ENCODE results near the gene FBLN7. TPM values are rescaled to one million over a fixed set of nuclear protein-coding genes. Genes with fewer than 3 reads are reported as not detected.

FBLN7 gene
- total RNA-seq, 2 donors from 2014 or later, result 4.0 to 8.7 TPM

DNA sequence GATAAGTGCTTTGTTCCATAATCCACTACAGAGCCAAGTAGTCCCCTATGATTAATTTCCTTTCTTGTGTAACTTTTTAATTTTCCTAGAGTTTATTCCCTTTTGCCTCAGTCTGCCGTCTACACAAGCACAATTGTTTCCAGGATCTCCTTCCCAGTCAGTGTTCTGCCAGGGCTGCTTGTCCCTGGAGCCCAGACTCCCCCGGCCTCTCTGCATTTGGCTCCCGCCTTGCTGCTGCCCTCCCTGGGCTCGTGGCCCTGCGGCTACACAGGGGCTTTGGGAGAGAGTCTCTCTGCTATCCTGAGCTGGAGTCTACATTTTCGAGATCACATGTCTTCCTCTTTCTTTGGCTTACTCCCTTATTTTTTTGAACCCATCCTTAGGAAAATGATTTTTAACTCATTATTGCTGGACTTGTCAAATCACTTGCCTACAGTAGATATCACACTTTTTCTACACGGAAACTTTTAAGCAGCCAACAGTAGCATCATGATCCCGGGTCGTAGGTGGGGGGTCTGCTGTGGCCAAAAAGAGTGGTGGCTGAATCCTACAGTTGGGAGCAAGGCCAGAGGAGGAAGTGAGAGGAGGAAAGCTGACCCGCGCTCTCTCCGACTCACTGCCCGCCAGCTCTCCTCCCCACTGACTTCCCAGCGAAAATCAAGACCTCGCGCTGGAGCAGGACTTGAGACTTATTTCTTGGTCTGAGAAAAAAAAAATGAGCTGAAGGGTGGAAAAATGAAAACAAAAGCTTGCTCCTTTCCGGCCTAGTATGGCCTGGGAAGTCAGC, 9.4 kb downstream of the FBLN7 start:
- H3K9me3 ChIP-seq (ENCODE audit: control insufficient read depth, low read length), result no peaks in the 10 kb centered on the region
- 92 to 94% methylated on average over 10 to 17 of the region's 17 CpGs for WGBS, 2 experiments (ENCODE audit: insufficient coverage in 1 of 2, insufficient read length in 1 of 2)
- H3K4me3 ChIP-seq (ENCODE audit: low read length), result no peak overlapping the region
- no peak overlapping the region for H3K27ac ChIP-seq (ENCODE audit: low read depth, low read length)
- Mint-ChIP-seq H3K36me3 (ENCODE audit: low read depth) (no peaks in the 10 kb centered on the region), H3K4me3 (no peak overlapping the region), H3K27ac (no peak overlapping the region), H3K4me1 (no peaks in the 10 kb centered on the region), H3K27me3 (ENCODE audit: insufficient read depth) (peaks cover 10% of the 10 kb centered on the region), H3K9me3 (no peaks in the 10 kb centered on the region)
- H3K9ac ChIP-seq (ENCODE audit: extremely low read depth, low read length, poor library complexity, severe bottlenecking), result no peak overlapping the region
- H3K4me1 ChIP-seq (ENCODE audit: control insufficient read depth, insufficient read depth, low read length), result no peaks in the 10 kb centered on the region
- TF ChIP-seq, protein P1, sequence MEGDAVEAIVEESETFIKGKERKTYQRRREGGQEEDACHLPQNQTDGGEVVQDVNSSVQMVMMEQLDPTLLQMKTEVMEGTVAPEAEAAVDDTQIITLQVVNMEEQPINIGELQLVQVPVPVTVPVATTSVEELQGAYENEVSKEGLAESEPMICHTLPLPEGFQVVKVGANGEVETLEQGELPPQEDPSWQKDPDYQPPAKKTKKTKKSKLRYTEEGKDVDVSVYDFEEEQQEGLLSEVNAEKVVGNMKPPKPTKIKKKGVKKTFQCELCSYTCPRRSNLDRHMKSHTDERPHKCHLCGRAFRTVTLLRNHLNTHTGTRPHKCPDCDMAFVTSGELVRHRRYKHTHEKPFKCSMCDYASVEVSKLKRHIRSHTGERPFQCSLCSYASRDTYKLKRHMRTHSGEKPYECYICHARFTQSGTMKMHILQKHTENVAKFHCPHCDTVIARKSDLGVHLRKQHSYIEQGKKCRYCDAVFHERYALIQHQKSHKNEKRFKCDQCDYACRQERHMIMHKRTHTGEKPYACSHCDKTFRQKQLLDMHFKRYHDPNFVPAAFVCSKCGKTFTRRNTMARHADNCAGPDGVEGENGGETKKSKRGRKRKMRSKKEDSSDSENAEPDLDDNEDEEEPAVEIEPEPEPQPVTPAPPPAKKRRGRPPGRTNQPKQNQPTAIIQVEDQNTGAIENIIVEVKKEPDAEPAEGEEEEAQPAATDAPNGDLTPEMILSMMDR (conservative IDR thresholded peaks at IDR 0.05), result no peak
- H3K36me3 ChIP-seq (ENCODE audit: control insufficient read depth, insufficient read depth, low read length), result no peaks in the 10 kb centered on the region
- H3K27me3 ChIP-seq (ENCODE audit: control insufficient read depth, insufficient read depth, low read length, poor library complexity, severe bottlenecking), result peaks cover 7% of the 10 kb centered on the region
- no peak for DNase-seq

DNA sequence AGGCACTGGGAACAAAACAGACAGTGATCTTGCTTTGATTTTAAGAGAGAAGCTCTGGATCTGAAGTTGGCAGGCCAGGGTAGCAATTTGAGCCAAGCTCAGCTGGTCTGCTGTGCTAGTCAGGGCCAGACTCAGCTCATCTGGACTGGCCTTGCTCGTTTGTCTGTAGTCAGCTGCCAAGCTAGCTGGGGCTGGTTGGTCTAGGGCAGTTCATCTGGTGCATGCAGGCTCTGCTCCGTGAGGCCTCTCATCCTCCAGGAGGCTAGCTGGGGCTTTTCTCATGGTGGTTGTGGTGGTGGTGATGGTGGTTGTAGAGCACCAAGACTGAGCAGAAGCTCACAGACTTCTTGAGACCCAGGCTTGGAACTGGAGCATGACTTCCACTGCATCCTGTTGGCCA, 10.3 kb downstream of the FBLN7 start:
- no peak overlapping the region for H3K27ac Mint-ChIP-seq
- WGBS, 2 experiments (ENCODE audit: insufficient coverage in 1 of 2, insufficient read length in 1 of 2), result 89 to 100% methylated on average over 1 to 2 of the region's 2 CpGs

DNA sequence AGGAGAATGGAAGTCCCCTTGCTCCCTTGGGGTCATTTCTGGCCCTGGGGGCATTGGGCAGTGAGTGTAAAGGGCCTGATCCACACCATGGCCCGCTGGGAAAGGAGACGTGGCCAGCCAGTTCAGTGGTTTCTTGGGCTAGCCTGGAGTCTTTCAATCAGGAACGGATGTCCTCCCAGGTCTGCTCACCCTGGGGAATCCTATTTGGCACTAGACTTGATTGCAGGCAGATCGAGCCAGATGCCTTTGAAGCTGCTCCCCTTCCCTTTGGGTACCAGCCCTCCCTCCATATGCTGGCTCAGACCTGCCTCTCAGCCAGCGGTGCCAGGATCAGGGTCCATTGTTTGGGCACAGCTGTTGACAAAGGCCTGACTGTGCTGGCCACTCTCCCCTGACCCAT, 11.0 kb downstream of the FBLN7 start:
- H3K36me3 ChIP-seq (ENCODE audit: control insufficient read depth, insufficient read depth, low read length), result no peaks in the 10 kb centered on the region
- no peak for DNase-seq
- H3K4me1 ChIP-seq (ENCODE audit: control insufficient read depth, insufficient read depth, low read length), result no peaks in the 10 kb centered on the region
- no peaks in the 10 kb centered on the region for H3K27me3 ChIP-seq (ENCODE audit: control insufficient read depth, insufficient read depth, low read length, poor library complexity, severe bottlenecking)
- TF ChIP-seq, protein P1 (conservative IDR thresholded peaks at IDR 0.05), result no peak
- Mint-ChIP-seq H3K27ac (no peak overlapping the region), H3K36me3 (ENCODE audit: low read depth) (no peaks in the 10 kb centered on the region), H3K27me3 (ENCODE audit: insufficient read depth) (peaks cover 7% of the 10 kb centered on the region), H3K9me3 (no peaks in the 10 kb centered on the region), H3K4me3 (no peak overlapping the region), H3K4me1 (no peaks in the 10 kb centered on the region)
- WGBS, 2 experiments (ENCODE audit: insufficient coverage in 1 of 2, insufficient read length in 1 of 2), result 87 to 89% methylated on average over 3 to 5 of the region's 5 CpGs
- no peak overlapping the region for H3K27ac ChIP-seq (ENCODE audit: low read depth, low read length)
- H3K9ac ChIP-seq (ENCODE audit: extremely low read depth, low read length, poor library complexity, severe bottlenecking), result no peak overlapping the region
- no peaks in the 10 kb centered on the region for H3K9me3 ChIP-seq (ENCODE audit: control insufficient read depth, low read length)
- H3K4me3 ChIP-seq (ENCODE audit: low read length), result no peak overlapping the region

More for the DNA sequence above, 10.3 kb downstream of the FBLN7 start:
- Mint-ChIP-seq H3K9me3 (no peaks in the 10 kb centered on the region), H3K27me3 (ENCODE audit: insufficient read depth) (peaks cover 7% of the 10 kb centered on the region), H3K4me3 (no peak overlapping the region), H3K4me1 (no peaks in the 10 kb centered on the region), H3K36me3 (ENCODE audit: low read depth) (no peaks in the 10 kb centered on the region)
- Histone ChIP-seq H3K27ac (ENCODE audit: low read depth, low read length) (no peak overlapping the region), H3K4me1 (ENCODE audit: control insufficient read depth, insufficient read depth, low read length) (no peaks in the 10 kb centered on the region), H3K9ac (ENCODE audit: extremely low read depth, low read length, poor library complexity, severe bottlenecking) (no peak overlapping the region), H3K27me3 (ENCODE audit: control insufficient read depth, insufficient read depth, low read length, poor library complexity, severe bottlenecking) (no peaks in the 10 kb centered on the region), H3K4me3 (ENCODE audit: low read length) (no peak overlapping the region), H3K36me3 (ENCODE audit: control insufficient read depth, insufficient read depth, low read length) (no peaks in the 10 kb centered on the region), H3K9me3 (ENCODE audit: control insufficient read depth, low read length) (no peaks in the 10 kb centered on the region)
- TF ChIP-seq, protein P1 (conservative IDR thresholded peaks at IDR 0.05), result no peak
- no peak for DNase-seq

Data from endodermal cell (in vitro differentiated cells).